CD4-positive, alpha-beta T cell treated with Interleukin-17A for 4 hours (primary cell): ENCODE results near the gene ZBTB44.
"Not testable (repeated sequence)": the region's sequence is repeated elsewhere in the genome, so short reads cannot be mapped to it uniquely, and the experiment has no call there.

Source experiments
- DNase-seq: peaks from one replicate; pipeline ENCODE4 v3.0.0-alpha.2; 2020; ENCODE audit warnings: mixed read lengths

Gene ZBTB44

DNA sequence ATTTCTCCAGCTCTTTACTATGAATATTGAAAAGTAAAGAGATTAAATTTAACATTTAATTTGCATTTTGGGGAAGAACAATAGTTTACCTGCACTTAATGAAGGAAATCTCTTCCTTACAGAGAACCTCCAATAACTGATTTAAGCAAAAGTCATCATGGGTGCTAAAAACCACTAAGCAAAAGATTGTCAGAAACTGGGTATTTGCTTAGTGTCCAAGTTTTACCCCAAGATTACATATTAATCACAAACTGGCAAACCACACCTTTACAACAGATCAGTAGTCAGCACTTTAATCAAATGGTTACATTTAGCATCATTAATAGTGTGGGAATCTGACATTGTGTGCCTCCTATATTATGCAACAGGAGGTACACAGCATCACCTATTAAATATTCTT lies 2.7 kb downstream of the ZBTB44 start:
- DNase-seq: no peak

DNA sequence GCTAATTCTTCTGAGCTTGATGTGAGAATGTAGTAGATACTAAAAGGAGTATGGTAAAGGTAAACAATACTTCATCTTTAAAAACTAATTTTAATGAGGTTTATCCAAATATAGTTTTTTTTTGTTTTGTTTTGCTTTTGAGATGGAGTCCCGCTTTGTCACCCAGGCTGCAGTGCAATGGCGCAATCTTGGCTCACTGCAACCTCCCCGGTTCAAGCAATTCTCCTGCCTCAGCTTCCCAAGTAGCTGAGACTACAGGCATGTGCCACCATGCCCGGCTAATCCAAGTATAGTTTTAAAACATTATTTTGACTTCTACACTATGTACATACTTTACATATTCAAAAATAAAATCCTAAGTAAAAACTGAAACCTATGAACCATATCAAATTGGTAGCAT lies 4.1 kb downstream of the ZBTB44 start:
- DNase-seq: no peak

- no peak for DNase-seq
Measured at GRCh38 chr11:130308886-130309285, 5.8 kb downstream of the ZBTB44 start.

GRCh38 chr11:130308059-130308458 lies 6.7 kb downstream of the ZBTB44 start:
- no peak for DNase-seq

DNA sequence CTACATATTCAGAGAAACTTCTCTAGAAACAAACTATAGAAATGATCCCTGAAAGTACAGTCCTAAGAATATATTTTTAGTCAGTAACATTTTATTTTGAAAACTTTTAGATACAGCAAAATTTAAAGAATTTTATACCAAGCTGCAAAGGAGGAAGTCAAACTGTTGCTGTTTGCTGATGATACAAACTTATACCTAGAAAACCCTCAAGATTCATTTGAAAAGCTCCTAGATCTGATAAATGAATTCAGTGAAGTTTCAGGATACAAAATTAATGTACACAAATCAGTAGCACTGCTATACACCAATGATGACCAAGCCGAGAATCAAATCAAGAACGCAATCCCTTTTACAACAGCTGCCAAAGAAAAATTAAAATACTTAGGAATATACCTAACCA lies 10.1 kb downstream of the ZBTB44 start:
- no peak for DNase-seq

- DNase-seq: no peak
Measured at GRCh38 chr11:130301002-130301401, 13.7 kb downstream of the ZBTB44 start.

DNA sequence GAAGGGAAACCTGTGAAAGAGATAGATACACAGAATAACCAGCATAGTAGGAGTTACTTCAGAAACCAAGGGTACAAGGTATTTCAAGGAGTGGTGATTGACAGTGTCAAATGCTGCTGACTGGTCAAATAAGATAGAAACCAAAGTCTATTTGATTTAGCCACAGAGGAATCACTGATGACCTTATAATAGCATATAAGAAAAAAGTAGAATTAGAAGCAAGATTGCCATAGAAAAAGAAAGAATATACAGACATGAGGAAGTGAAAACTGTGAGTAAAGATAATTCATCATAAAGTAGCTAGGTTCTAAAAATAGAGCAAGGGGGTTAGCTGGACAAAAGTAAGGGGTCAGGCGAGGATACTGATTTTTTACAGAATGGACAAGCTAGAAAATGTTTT lies 14.2 kb downstream of the ZBTB44 start:
- no peak for DNase-seq

DNA sequence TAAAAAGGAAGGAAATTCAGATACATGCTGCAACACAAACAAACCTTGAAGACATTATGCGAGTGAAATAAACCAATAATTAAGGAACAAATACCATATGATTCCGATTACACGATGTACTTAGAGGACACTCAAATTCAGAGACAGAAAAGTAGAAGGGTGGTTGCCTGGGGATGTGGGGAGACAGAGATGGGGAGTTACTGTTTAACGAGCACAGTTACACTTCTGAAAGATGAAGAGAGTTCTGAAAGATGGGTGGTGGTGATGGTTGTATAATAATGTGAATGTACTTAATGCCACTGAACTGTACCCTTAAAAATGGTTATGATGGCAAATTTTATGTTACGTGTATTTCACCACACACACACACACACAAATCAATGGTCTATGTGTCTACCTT lies 14.7 kb downstream of the ZBTB44 start:
- no peak for DNase-seq

DNA sequence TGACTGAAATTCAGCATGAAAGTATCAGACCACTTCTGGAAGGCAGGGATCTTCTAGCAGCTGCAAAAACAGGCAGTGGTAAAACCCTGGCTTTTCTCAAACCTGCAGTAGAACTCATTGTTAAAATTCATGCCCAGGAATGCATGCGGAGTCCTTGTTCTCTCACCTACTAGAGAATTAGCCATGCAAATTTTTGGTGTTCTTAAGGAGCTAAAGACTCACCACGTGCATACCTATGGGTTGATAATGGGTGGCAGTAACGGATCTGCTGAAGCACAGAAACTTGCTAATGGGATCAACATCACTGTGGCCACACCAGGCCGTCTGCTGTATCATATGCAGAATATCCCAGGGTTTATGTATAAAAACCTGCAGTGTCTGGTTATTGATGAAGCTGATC lies 19.1 kb downstream of the ZBTB44 start:
- no peak for DNase-seq

- no peak for DNase-seq
Measured at GRCh38 chr11:130282111-130282510, 32.6 kb downstream of the ZBTB44 start.

GRCh38 chr11:130281341-130281740 lies 33.4 kb downstream of the ZBTB44 start:
- not testable (repeated sequence) for DNase-seq

DNA sequence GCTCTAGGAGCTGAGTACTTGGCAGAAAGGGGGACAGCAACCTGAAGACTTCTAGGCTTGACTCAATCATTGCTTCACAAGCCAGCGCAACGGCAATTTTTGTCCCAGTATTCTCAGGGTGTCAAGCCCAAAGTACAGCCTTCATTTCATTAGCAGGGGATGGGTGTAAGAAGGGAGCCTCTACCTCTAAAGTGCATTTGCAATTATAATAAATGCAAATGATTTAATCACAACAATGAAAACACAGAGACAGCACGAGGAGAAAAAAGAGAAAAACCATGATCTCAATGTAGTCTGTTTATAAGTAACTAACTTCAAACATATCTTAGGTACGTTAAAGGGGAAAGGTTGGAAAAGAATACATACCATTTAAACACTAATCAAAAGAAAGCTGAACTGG lies 34.7 kb downstream of the ZBTB44 start:
- DNase-seq: no peak

GRCh38 chr11:130278745-130279144 lies 36.0 kb downstream of the ZBTB44 start:
- no peak for DNase-seq

GRCh38 chr11:130278151-130278550 lies 36.6 kb downstream of the ZBTB44 start:
- no peak for DNase-seq

DNA sequence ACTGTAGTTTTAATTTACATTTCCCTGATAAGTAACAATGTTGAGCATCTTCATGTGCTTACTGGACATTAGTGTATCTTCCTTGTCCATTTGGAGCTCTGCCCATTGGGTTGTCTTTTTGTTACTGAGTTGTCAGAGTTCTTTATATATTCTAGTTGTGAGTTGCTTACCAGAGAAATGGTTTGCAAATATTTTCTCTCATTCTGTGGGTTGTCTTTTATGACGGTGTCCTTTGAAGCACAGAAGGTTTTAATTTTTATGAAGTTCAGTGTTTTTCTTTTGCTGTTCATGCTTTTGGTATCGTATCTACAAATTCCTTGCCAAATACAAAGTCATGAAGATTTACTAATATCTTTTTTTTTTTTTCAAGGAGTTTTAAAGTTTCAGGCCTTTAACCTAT lies 42.4 kb downstream of the ZBTB44 start:
- no peak for DNase-seq

DNA sequence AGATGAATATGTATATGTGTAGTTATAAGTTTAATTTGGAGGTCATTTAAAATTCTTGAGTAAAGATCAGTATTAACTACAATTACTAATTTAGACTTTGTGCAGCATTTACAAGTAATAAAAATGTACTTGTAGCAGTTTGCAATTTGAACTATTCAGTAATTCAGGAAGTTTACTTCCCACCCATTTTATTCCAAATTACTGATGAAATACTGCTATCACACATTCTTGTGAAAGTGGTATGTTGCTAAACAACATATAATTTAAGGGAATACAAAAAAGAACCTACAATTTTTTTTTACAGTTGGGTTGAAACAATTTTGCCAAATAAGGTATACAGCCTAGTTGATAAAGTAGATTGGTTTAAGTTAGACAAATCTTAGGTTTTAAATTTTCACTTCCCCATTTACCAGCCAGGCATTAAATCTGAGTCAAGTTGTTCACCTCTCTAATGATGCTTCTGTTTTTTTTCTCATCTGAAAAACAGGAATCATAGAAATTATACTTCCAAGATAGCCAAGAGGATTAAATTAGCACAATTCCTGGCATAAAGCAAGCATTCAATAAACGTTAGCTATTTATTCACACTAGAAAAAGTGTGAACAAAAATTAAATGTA lies 45.3 kb downstream of the ZBTB44 start:
- DNase-seq: no peak

GRCh38 chr11:130263351-130263750 lies 51.4 kb downstream of the ZBTB44 start:
- DNase-seq: no peak

- DNase-seq: no peak
Measured at GRCh38 chr11:130262424-130262823, 52.3 kb downstream of the ZBTB44 start.

DNA sequence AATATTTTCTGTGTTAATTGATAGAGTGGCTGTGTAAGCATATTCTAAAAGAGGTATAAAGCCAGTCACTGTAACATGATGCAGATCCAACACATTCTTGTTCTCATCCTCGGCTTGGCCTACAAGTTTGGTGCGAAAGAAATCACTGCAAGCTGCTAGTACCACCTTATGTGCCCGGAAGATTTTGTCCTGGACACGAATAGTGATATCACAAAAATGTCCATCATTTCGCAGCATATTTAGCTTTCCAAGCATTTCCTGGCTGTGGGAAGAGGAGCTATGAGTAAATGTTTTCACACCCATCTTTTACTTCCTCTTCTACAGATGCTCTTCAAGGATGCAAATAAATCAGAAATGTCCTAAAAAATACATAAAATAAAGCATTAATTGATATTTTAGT lies 53.1 kb downstream of the ZBTB44 start:
- DNase-seq: no peak

DNA sequence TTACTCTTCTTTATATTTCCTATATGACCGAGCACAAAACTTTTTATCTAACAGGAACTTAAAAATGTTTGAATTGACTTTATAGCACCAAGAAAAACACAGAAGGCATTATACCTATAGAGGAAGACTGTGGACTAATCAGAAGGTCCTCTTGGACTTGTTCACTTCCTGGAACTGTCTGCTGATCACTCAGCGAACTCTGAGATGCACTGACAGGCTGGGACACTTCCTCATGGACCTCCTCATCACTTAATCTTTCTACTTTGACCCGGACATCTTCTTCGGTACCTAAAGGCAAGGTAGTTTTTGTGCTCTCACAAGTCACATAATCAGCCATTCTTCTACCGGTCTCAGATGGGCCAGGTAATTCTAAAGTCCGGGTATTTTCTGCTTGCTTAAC lies 54.0 kb downstream of the ZBTB44 start:
- no peak for DNase-seq

- DNase-seq: no peak
Measured at GRCh38 chr11:130260080-130260627, 54.6 kb downstream of the ZBTB44 start.

GRCh38 chr11:130251763-130252162 lies 63.0 kb downstream of the ZBTB44 start:
- not testable (repeated sequence) for DNase-seq

GRCh38 chr11:130249929-130250328 lies 64.8 kb downstream of the ZBTB44 start:
- not testable (repeated sequence) for DNase-seq

GRCh38 chr11:130249371-130249770 lies 65.3 kb downstream of the ZBTB44 start:
- no peak for DNase-seq

DNA sequence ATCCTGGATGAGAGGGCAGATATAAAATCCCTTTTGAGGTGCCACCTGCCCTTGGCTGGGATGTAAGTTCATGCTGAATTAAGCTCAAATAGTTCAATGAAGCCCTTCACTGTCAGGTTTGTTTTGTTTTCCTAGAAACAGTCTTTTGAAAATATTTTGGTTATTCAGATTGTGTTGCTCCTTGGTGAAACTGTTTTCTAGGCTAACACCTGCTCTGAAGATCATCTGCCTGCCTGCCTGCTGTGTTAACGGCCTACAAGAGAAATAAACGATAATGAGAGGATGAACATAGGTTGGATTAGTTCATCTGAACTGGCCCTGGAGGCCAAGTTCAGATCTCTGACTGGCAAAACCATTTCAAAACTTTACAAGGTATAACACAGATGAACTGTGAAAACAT lies 67.4 kb downstream of the ZBTB44 start:
- no peak for DNase-seq
